NCI-H526 (cell line): ENCODE results near the gene PPP2R2D.
"Not testable (repeated sequence)": the region's sequence is repeated elsewhere in the genome, so short reads cannot be mapped to it uniquely, and the experiment has no call there.

ENCODE experiments used
- DNase-seq, 2 experiments: peaks; one replicate each; lab custom pipeline; 2025; lab: John Stamatoyannopoulos, UW

PPP2R2D gene

GRCh38 chr10:131948501-131948900 is 47.7 kb downstream of the PPP2R2D start:
- DNase-seq, result no peak

GRCh38 chr10:131949041-131949862 is 48.4 kb downstream of the PPP2R2D start:
- DNase-seq, result no peak

GRCh38 chr10:131949908-131950307 is 49.1 kb downstream of the PPP2R2D start:
- not testable (repeated sequence) for DNase-seq

- DNase-seq, result no peak
Measured at GRCh38 chr10:131954356-131954965, 53.7 kb downstream of the PPP2R2D start.

- DNase-seq, result no peak
Measured at GRCh38 chr10:131955591-131956340, 55.0 kb downstream of the PPP2R2D start.

- no peak for DNase-seq
Measured at GRCh38 chr10:131959841-131960240, 59.0 kb downstream of the PPP2R2D start.

- DNase-seq, result no peak
Measured at GRCh38 chr10:131960631-131961046, 59.8 kb downstream of the PPP2R2D start.

GRCh38 chr10:131961047-131961776 is 60.4 kb downstream of the PPP2R2D start:
- no peak for DNase-seq

- peak; percentile 6 to 26 for DNase-seq
Measured at GRCh38 chr10:131961777-131962662, 61.2 kb downstream of the PPP2R2D start.

GRCh38 chr10:131963350-131963749 is 62.5 kb downstream of the PPP2R2D start:
- DNase-seq, result peak in 1 of 2 experiments; percentile 35

GRCh38 chr10:131963811-131964210 is 63.0 kb downstream of the PPP2R2D start:
- no peak for DNase-seq

- no peak for DNase-seq
Measured at GRCh38 chr10:131964298-131964697, 63.5 kb downstream of the PPP2R2D start.

- no peak for DNase-seq
Measured at GRCh38 chr10:131968949-131969348, 68.1 kb downstream of the PPP2R2D start.

GRCh38 chr10:131970946-131971345 is 70.1 kb downstream of the PPP2R2D start:
- DNase-seq, result no peak

- no peak for DNase-seq
Measured at GRCh38 chr10:131971591-131971990, 70.8 kb downstream of the PPP2R2D start.

- no peak for DNase-seq
Measured at GRCh38 chr10:131972474-131973071, 71.8 kb downstream of the PPP2R2D start.

GRCh38 chr10:131973160-131973951 is 72.5 kb downstream of the PPP2R2D start:
- no peak for DNase-seq

GRCh38 chr10:131974034-131974817 is 73.4 kb downstream of the PPP2R2D start:
- DNase-seq, result no peak

- DNase-seq, result no peak
Measured at GRCh38 chr10:131975003-131975402, 74.2 kb downstream of the PPP2R2D start.
